Mesodermal cell (in vitro differentiated cells): ENCODE results near the gene RANBP10.
"Not testable (repeated sequence)": the region's sequence is repeated elsewhere in the genome, so short reads cannot be mapped to it uniquely, and the experiment has no call there.

Experiments
- H3K27ac ChIP-seq: 2 replicates; pipeline ENCODE4 v1.7.0; 2013; ENCODE audit warnings: mild to moderate bottlenecking, low read depth, low read length, moderate library complexity; ENCODE audit not compliant: severe bottlenecking
- H3K36me3 ChIP-seq: 2 replicates; pipeline ENCODE4 v1.7.1; 2013; ENCODE audit warnings: mild to moderate bottlenecking, low read length, moderate library complexity; ENCODE audit not compliant: control insufficient read depth, insufficient read depth
- H3K4me1 ChIP-seq: one replicate; pipeline ENCODE4 v1.7.1; 2013; ENCODE audit warnings: mild to moderate bottlenecking, low read length; ENCODE audit not compliant: insufficient read depth, control insufficient read depth, poor library complexity, severe bottlenecking
- H3K4me3 ChIP-seq: 2 replicates; pipeline ENCODE4 v1.7.0; 2013; ENCODE audit warnings: low read length, control low read depth, mild to moderate bottlenecking; ENCODE audit not compliant: insufficient read depth, poor library complexity, severe bottlenecking; ENCODE audit errors: extremely low read depth
- H3K9me3 ChIP-seq: 2 replicates; pipeline ENCODE4 v1.7.1; 2013; ENCODE audit warnings: mild to moderate bottlenecking, low read length, moderate library complexity; ENCODE audit not compliant: control insufficient read depth
- WGBS, 2 experiments: methylation state at CpG; one replicate each; pipeline ENCODE4 v1.1.5; 2013; ENCODE audit warnings: missing lambda C conversion rate in 2 of 2; ENCODE audit not compliant: insufficient coverage in 2 of 2; 5-methylcytosine and 5-hydroxymethylcytosine counted together

Gene RANBP10

GRCh38 chr16:67761924-67762323, 44.4 kb downstream of the RANBP10 start:
- Histone ChIP-seq H3K9me3 (no peaks in the 10 kb centered on the region), H3K36me3 (peaks cover 13% of the 10 kb centered on the region), H3K4me1 (peaks cover 8% of the 10 kb centered on the region), H3K4me3 (no peak overlapping the region), H3K27ac (no peak overlapping the region)
- 100% methylated on average over 1 of the region's 1 CpG; no CpG with 5 or more reads in 1 of the 2 experiments for WGBS, 2 experiments

GRCh38 chr16:67760956-67761230, 45.5 kb downstream of the RANBP10 start:
- Histone ChIP-seq H3K4me1 (peaks cover 6% of the 10 kb centered on the region), H3K4me3 (no peak overlapping the region), H3K27ac (no peak overlapping the region), H3K9me3 (no peaks in the 10 kb centered on the region), H3K36me3 (peaks cover 13% of the 10 kb centered on the region)
- 100% methylated on average over 3 to 4 of the region's 4 CpGs for WGBS, 2 experiments

GRCh38 chr16:67760206-67760955, 46.0 kb downstream of the RANBP10 start:
- Histone ChIP-seq H3K9me3 (no peaks in the 10 kb centered on the region), H3K27ac (no peak overlapping the region), H3K36me3 (peaks cover 13% of the 10 kb centered on the region), H3K4me1 (peaks cover 6% of the 10 kb centered on the region), H3K4me3 (no peak overlapping the region)
- WGBS, 2 experiments, result 90 to 93% methylated on average over 6 to 8 of the region's 8 CpGs

GRCh38 chr16:67758966-67759365, 47.4 kb downstream of the RANBP10 start:
- Histone ChIP-seq H3K27ac (no peak overlapping the region), H3K4me3 (no peak overlapping the region), H3K9me3 (no peaks in the 10 kb centered on the region), H3K4me1 (no peaks in the 10 kb centered on the region), H3K36me3 (peaks cover 19% of the 10 kb centered on the region)
- 84 to 88% methylated on average over 5 of the region's 7 CpGs for WGBS, 2 experiments

GRCh38 chr16:67758006-67758405, 48.4 kb downstream of the RANBP10 start:
- no peaks in the 10 kb centered on the region for H3K9me3 ChIP-seq
- H3K4me3 ChIP-seq, result no peak overlapping the region
- 86 to 95% methylated on average over 3 of the region's 3 CpGs for WGBS, 2 experiments
- peaks cover 25% of the 10 kb centered on the region for H3K36me3 ChIP-seq
- H3K4me1 ChIP-seq, result no peaks in the 10 kb centered on the region
- H3K27ac ChIP-seq, result no peak overlapping the region

- Histone ChIP-seq H3K9me3 (no peaks in the 10 kb centered on the region), H3K27ac (no peak overlapping the region), H3K4me3 (no peak overlapping the region), H3K36me3 (peaks cover 25% of the 10 kb centered on the region), H3K4me1 (no peaks in the 10 kb centered on the region)
- no CpG with 5 or more reads among the region's 2 CpGs for WGBS, 2 experiments
Measured at GRCh38 chr16:67752641-67753040, 53.7 kb downstream of the RANBP10 start.

GRCh38 chr16:67751331-67751730, 55.0 kb downstream of the RANBP10 start:
- 96 to 100% methylated on average over 1 to 2 of the region's 3 CpGs for WGBS, 2 experiments

GRCh38 chr16:67750466-67750865, 55.9 kb downstream of the RANBP10 start:
- Histone ChIP-seq H3K36me3 (peaks cover 19% of the 10 kb centered on the region), H3K27ac (no peak overlapping the region), H3K4me3 (no peak overlapping the region), H3K4me1 (no peaks in the 10 kb centered on the region), H3K9me3 (no peaks in the 10 kb centered on the region)
- 93% methylated on average over 5 of the region's 6 CpGs; no CpG with 5 or more reads in 1 of the 2 experiments for WGBS, 2 experiments

More at GRCh38 chr16:67751331-67751730, 55.0 kb downstream of the RANBP10 start:
- not testable (repeated sequence) for H3K27ac ChIP-seq, H3K4me3 ChIP-seq, H3K4me1 ChIP-seq, H3K9me3 ChIP-seq
- H3K36me3 ChIP-seq, result peaks cover 19% of the 10 kb centered on the region

- WGBS, 2 experiments, result 100% methylated on average over 2 to 3 of the region's 3 CpGs
- Histone ChIP-seq H3K27ac (no peak overlapping the region), H3K4me1 (no peaks in the 10 kb centered on the region), H3K9me3 (no peaks in the 10 kb centered on the region), H3K4me3 (no peak overlapping the region), H3K36me3 (peaks cover 16% of the 10 kb centered on the region)
Measured at GRCh38 chr16:67749436-67750078, 56.8 kb downstream of the RANBP10 start.

- WGBS, 2 experiments, result 96% methylated on average over 3 of the region's 3 CpGs
- Histone ChIP-seq H3K36me3 (peaks cover 20% of the 10 kb centered on the region), H3K4me3 (no peak overlapping the region), H3K27ac (no peak overlapping the region), H3K4me1 (no peaks in the 10 kb centered on the region), H3K9me3 (no peaks in the 10 kb centered on the region)
Measured at GRCh38 chr16:67748834-67749233, 57.5 kb downstream of the RANBP10 start.

GRCh38 chr16:67746846-67747245, 59.5 kb downstream of the RANBP10 start:
- Histone ChIP-seq H3K27ac (no peak overlapping the region), H3K4me3 (no peak overlapping the region), H3K36me3 (peaks cover 32% of the 10 kb centered on the region), H3K9me3 (no peaks in the 10 kb centered on the region), H3K4me1 (no peaks in the 10 kb centered on the region)
